HG02938 (cell line): ENCODE data around the gene ARID5A.

Source experiments
- ATAC-seq: cut with Tn5 transposase; IDR thresholded peaks from one replicate; pipeline ENCODE4 v1.9.1; 2021; ENCODE audit warnings: mild to moderate bottlenecking, moderate library complexity; ENCODE audit not compliant: unreplicated experiment

Gene ARID5A

GRCh38 chr2:96538487-96539214, 2.1 kb downstream of the ARID5A start:
- ATAC-seq = no peak

GRCh38 chr2:96539215-96539920, 2.8 kb downstream of the ARID5A start:
- ATAC-seq = no peak

- ATAC-seq = no peak
Measured at GRCh38 chr2:96540136-96540535, 3.6 kb downstream of the ARID5A start.

- no peak for ATAC-seq
Measured at GRCh38 chr2:96541398-96542152, 5.0 kb downstream of the ARID5A start.

- no peak for ATAC-seq
Measured at GRCh38 chr2:96542357-96542977, 5.9 kb downstream of the ARID5A start.

- no peak for ATAC-seq
Measured at GRCh38 chr2:96546321-96546720, 9.8 kb downstream of the ARID5A start.

- no peak for ATAC-seq
Measured at GRCh38 chr2:96546797-96547196, 10.2 kb downstream of the ARID5A start.

GRCh38 chr2:96547203-96547641, 10.7 kb downstream of the ARID5A start:
- ATAC-seq = no peak

GRCh38 chr2:96547731-96548171, 11.2 kb downstream of the ARID5A start:
- ATAC-seq = no peak

GRCh38 chr2:96548558-96549465, 12.3 kb downstream of the ARID5A start:
- no peak for ATAC-seq

GRCh38 chr2:96549466-96549785, 12.9 kb downstream of the ARID5A start:
- no peak for ATAC-seq

- ATAC-seq = no peak
Measured at GRCh38 chr2:96549967-96550786, 13.6 kb downstream of the ARID5A start.

- ATAC-seq = no peak
Measured at GRCh38 chr2:96550787-96551604, 14.4 kb downstream of the ARID5A start.

- ATAC-seq = no peak
Measured at GRCh38 chr2:96551605-96552314, 15.2 kb downstream of the ARID5A start.

GRCh38 chr2:96552315-96553175, 16.0 kb downstream of the ARID5A start:
- ATAC-seq = no peak

GRCh38 chr2:96553176-96553956, 16.8 kb downstream of the ARID5A start:
- no peak for ATAC-seq
